RWPE2 (cell line): ENCODE measurements around the gene KCNT2.
"Not testable (repeated sequence)": the region's sequence is repeated elsewhere in the genome, so short reads cannot be mapped to it uniquely, and the experiment has no call there.

Experiments
- ATAC-seq: fragments of 200-7000 bp; cut with Tn5 transposase; 3 replicates; pipeline ENCODE4 v1.9.1; 2021; ENCODE audit warnings: low read depth
- DNase-seq: peaks from one replicate; pipeline ENCODE4 v3.0.0-alpha.2; 2020; ENCODE audit warnings: low spot score
- H3K27ac ChIP-seq: fragments of 450-650 bp; 2 replicates; pipeline ENCODE4 v1.5.1; 2017; ENCODE audit warnings: mild to moderate bottlenecking; ENCODE audit not compliant: poor library complexity, severe bottlenecking
- H3K27me3 ChIP-seq: fragments of 250-450 bp; sonication (Bioruptor Pico); 2 replicates; pipeline ENCODE4 v1.5.1; 2021; ENCODE audit warnings: mild to moderate bottlenecking, moderate library complexity; ENCODE audit not compliant: insufficient read depth, poor library complexity, severe bottlenecking
- H3K36me3 ChIP-seq: fragments of 250-450 bp; sonication (Bioruptor Pico); 2 replicates; pipeline ENCODE4 v1.5.1; 2020; ENCODE audit warnings: low read depth, mild to moderate bottlenecking, moderate library complexity
- H3K4me1 ChIP-seq: fragments of 250-450 bp; sonication (Bioruptor Pico); 2 replicates; pipeline ENCODE4 v1.5.1; 2021; ENCODE audit warnings: mild to moderate bottlenecking, moderate library complexity; ENCODE audit not compliant: insufficient read depth, poor library complexity, severe bottlenecking
- H3K4me3 ChIP-seq: fragments of 250-450 bp; sonication (Bioruptor Pico); 2 replicates; pipeline ENCODE4 v1.5.1; 2021; ENCODE audit warnings: mild to moderate bottlenecking, moderate library complexity; ENCODE audit not compliant: severe bottlenecking
- H3K9me3 ChIP-seq: fragments of 250-450 bp; sonication (Bioruptor Pico); 2 replicates; pipeline ENCODE4 v1.5.1; 2021; ENCODE audit warnings: mild to moderate bottlenecking, moderate library complexity; ENCODE audit not compliant: severe bottlenecking
- TF ChIP-seq, protein P1 (sequence below): fragments of 450-650 bp; IDR thresholded peaks from one replicate; pipeline ENCODE4 v1.5.1; 2017; ENCODE audit warnings: mild to moderate bottlenecking, moderate library complexity; ENCODE audit not compliant: poor library complexity, severe bottlenecking

KCNT2 gene

GRCh38 chr1:196527919-196528318, 80.3 kb downstream of the KCNT2 start:
- no peak for DNase-seq
- Histone ChIP-seq H3K4me3 (no peak overlapping the region), H3K4me1 (no peaks in the 10 kb centered on the region), H3K27ac (no peak overlapping the region), H3K27me3 (no peaks in the 10 kb centered on the region), H3K9me3 (no peaks in the 10 kb centered on the region), H3K36me3 (no peaks in the 10 kb centered on the region)
- TF ChIP-seq, protein P1, sequence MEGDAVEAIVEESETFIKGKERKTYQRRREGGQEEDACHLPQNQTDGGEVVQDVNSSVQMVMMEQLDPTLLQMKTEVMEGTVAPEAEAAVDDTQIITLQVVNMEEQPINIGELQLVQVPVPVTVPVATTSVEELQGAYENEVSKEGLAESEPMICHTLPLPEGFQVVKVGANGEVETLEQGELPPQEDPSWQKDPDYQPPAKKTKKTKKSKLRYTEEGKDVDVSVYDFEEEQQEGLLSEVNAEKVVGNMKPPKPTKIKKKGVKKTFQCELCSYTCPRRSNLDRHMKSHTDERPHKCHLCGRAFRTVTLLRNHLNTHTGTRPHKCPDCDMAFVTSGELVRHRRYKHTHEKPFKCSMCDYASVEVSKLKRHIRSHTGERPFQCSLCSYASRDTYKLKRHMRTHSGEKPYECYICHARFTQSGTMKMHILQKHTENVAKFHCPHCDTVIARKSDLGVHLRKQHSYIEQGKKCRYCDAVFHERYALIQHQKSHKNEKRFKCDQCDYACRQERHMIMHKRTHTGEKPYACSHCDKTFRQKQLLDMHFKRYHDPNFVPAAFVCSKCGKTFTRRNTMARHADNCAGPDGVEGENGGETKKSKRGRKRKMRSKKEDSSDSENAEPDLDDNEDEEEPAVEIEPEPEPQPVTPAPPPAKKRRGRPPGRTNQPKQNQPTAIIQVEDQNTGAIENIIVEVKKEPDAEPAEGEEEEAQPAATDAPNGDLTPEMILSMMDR, result no peak
- ATAC-seq, result no peak

DNA sequence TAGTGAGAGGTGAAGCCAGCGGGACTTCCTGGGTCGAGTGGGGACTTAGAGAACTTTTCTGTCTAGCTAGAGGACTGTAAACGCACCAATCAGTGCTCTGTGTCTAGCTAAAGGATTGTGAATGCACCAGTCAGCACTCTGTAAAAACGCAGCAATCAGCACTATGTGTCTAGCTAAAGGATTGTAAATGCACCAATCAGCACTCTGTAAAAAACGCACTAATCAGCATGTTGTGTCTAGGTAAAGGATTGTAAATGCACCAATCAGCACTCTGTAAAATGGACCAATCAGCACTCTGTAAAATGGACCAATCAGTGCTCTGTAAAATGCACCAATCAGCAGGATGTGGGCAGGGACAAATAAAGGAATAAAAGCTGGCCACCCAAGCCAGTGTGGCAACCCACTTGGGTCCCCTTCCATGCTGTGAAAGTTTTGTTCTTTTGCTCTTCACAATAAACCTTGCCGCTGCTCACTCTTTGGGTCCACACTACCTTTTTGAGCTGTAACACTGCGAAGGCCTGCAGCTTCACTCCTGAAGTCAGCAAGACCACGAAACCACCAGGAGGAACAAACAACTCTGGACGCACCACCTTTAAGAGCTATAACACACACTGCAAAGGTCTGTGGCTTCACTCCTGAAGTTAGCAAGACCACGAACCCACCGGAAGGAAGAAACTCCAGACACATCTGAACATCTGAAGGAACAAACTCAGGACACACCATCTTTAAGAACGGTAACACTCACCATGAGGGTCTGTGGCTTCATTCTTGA, 85.5 kb downstream of the KCNT2 start:
- ATAC-seq, H3K4me1 ChIP-seq, DNase-seq, H3K9me3 ChIP-seq, H3K27me3 ChIP-seq, H3K4me3 ChIP-seq, H3K27ac ChIP-seq, H3K36me3 ChIP-seq: not testable (repeated sequence)

- Histone ChIP-seq H3K27ac (no peak overlapping the region), H3K36me3 (no peaks in the 10 kb centered on the region), H3K27me3 (no peaks in the 10 kb centered on the region), H3K4me3 (no peak overlapping the region), H3K4me1 (no peaks in the 10 kb centered on the region), H3K9me3 (no peaks in the 10 kb centered on the region)
- ATAC-seq (no peak), DNase-seq (no peak)
- TF ChIP-seq, protein P1, result no peak
Measured at GRCh38 chr1:196517193-196517592, 91.0 kb downstream of the KCNT2 start.

DNA sequence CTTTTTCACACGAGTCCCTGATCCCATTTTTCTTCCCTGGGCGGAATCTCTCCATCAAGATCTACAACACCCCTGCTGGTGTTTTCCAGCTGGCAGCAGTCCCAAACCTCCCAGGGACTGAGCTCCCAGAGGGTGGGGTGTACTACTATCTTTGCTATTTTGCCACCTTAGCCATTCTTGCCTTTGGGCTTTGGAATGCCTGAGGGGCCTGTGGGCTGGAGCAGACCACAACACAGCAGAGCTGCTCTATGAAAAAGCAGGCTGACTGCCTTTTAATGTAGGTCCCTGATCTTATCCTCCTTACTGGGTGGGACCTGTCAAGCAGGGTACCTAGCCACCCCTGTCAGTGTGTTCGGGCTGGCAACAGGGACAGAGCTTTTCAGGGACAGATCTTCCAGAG, 91.9 kb downstream of the KCNT2 start:
- ATAC-seq (no peak), DNase-seq (no peak)
- no peaks in the 10 kb centered on the region for H3K4me1 ChIP-seq
- H3K36me3 ChIP-seq, result no peaks in the 10 kb centered on the region
- no peak overlapping the region for H3K27ac ChIP-seq
- H3K27me3 ChIP-seq, result no peaks in the 10 kb centered on the region
- no peak overlapping the region for H3K4me3 ChIP-seq
- H3K9me3 ChIP-seq, result no peaks in the 10 kb centered on the region
- TF ChIP-seq, protein P1, result no peak

DNA sequence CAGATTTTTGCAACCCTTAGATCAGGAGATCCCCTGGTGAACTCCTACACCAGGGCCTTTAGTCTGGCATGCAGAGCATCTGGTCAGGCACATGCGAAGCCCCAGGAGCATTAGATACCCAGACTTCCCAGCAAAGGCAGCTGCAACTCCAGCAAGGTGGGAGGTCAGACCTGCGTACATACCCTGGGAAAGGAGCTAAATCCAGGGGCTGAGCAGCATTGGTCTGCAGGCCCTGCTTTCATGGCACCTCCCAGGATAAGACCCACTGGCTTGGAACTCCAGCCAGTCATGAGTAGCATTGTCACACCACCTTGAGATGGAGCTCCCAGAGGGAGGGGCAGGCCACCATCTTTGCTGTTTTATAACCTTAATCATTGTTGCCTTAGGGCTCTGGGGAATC, 92.3 kb downstream of the KCNT2 start:
- Histone ChIP-seq H3K27ac (no peak overlapping the region), H3K4me1 (no peaks in the 10 kb centered on the region), H3K27me3 (no peaks in the 10 kb centered on the region), H3K9me3 (no peaks in the 10 kb centered on the region), H3K4me3 (no peak overlapping the region), H3K36me3 (no peaks in the 10 kb centered on the region)
- ATAC-seq (no peak), DNase-seq (no peak)
- TF ChIP-seq, protein P1, result no peak
